BE2C (cell line): ENCODE measurements around the gene IVD.

Source experiments
- DNase-seq: peaks from one replicate; pipeline ENCODE4 v3.0.0-alpha.2; 2020
- H3K27me3 ChIP-seq: fragments of 250-450 bp; sonication (Bioruptor Pico); 2 replicates; pipeline ENCODE4 v1.5.1; 2020; ENCODE audit warnings: mild to moderate bottlenecking
- H3K36me3 ChIP-seq: fragments of 250-450 bp; sonication (Bioruptor Pico); 2 replicates; pipeline ENCODE4 v1.5.1; 2020; ENCODE audit warnings: mild to moderate bottlenecking
- H3K4me1 ChIP-seq: fragments of 250-450 bp; sonication (Bioruptor Pico); 2 replicates; pipeline ENCODE4 v1.5.1; 2020
- H3K4me3 ChIP-seq: 2 replicates; pipeline ENCODE4 v1.5.1; 2011; ENCODE audit warnings: low read depth, low read length
- H3K9me3 ChIP-seq: fragments of 250-450 bp; sonication (Bioruptor Pico); 2 replicates; pipeline ENCODE4 v1.5.1; 2020
- TF ChIP-seq, protein P1 (sequence below): IDR thresholded peaks from 2 replicates; pipeline ENCODE4 v1.5.1; 2012; ENCODE audit warnings: mild to moderate bottlenecking, low read depth, low read length

IVD gene

DNA sequence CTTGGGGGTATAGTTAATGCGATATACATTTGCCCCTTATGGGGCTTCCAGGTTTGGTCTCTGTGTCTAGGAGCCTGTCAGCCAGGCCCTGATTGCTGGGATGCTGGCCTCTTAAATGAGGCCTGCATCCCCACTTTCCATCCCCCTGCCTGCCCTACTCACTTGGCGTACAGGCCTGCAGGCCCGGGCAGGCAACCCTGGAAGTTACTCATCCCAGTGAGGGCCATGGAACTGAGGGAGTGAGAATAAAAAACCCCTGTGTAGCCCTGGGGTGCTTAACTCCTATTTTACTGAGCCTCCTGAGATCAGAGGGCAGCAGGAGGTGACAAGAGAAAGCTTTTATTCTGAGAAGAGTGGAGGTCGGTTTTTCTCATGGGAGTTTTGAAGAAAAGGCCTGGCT, 45.6 kb upstream of the IVD start:
- Histone ChIP-seq H3K9me3 (no peaks in the 10 kb centered on the region), H3K4me1 (no peaks in the 10 kb centered on the region), H3K36me3 (no peaks in the 10 kb centered on the region), H3K27me3 (no peaks in the 10 kb centered on the region), H3K4me3 (no peak overlapping the region)
- DNase-seq = no peak
- TF ChIP-seq, protein P1, sequence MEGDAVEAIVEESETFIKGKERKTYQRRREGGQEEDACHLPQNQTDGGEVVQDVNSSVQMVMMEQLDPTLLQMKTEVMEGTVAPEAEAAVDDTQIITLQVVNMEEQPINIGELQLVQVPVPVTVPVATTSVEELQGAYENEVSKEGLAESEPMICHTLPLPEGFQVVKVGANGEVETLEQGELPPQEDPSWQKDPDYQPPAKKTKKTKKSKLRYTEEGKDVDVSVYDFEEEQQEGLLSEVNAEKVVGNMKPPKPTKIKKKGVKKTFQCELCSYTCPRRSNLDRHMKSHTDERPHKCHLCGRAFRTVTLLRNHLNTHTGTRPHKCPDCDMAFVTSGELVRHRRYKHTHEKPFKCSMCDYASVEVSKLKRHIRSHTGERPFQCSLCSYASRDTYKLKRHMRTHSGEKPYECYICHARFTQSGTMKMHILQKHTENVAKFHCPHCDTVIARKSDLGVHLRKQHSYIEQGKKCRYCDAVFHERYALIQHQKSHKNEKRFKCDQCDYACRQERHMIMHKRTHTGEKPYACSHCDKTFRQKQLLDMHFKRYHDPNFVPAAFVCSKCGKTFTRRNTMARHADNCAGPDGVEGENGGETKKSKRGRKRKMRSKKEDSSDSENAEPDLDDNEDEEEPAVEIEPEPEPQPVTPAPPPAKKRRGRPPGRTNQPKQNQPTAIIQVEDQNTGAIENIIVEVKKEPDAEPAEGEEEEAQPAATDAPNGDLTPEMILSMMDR = no peak

DNA sequence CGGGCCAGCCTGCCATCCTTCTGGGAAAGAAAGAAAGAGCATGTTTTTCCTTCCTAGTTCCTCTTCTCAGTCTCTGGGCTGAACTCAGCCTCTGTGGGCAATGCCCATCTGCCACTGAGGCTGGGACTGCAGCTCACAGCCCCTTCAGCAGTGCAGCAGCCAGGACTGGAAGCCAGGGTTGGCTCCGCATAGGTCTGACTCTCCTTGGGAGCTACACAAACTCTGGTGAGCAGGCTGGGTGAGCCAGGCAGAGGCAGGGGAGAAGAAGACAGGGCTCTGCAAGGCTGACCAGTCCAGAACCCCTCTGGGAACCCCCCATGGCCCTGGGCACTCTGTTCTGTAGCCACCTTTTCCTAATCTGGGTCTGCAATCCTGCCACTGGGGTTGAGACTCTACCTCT, 44.0 kb upstream of the IVD start:
- DNase-seq = no peak
- no peak overlapping the region for H3K4me3 ChIP-seq
- peaks cover 1% of the 10 kb centered on the region for H3K4me1 ChIP-seq
- no peaks in the 10 kb centered on the region for H3K9me3 ChIP-seq
- TF ChIP-seq, protein P1 = no peak
- H3K36me3 ChIP-seq = no peaks in the 10 kb centered on the region
- no peaks in the 10 kb centered on the region for H3K27me3 ChIP-seq

DNA sequence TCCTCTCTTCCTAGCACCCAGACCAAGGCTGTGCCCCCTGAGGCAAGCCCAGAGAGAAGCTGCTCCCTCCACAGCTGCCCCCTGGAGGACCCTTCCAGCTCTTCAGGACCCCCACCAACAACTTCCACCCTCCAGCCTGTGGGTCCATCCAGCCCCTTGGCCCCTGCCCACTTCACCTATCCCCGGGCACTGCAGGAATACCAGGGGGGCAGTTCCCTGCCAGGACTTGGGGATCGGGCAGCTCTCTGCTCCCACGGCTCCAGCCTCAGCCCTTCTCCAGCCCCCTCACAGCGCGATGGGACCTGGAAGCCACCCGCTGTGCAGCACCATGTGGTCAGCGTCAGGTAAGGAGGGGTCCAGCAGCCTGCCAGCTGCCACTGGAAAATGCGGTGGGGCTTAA, 42.0 kb upstream of the IVD start:
- Histone ChIP-seq H3K27me3 (no peaks in the 10 kb centered on the region), H3K36me3 (no peaks in the 10 kb centered on the region), H3K4me1 (peaks cover 11% of the 10 kb centered on the region), H3K9me3 (no peaks in the 10 kb centered on the region; the same call in 1 of the 2 replicates), H3K4me3 (no peak overlapping the region)
- TF ChIP-seq, protein P1 = no peak
- DNase-seq = no peak

DNA sequence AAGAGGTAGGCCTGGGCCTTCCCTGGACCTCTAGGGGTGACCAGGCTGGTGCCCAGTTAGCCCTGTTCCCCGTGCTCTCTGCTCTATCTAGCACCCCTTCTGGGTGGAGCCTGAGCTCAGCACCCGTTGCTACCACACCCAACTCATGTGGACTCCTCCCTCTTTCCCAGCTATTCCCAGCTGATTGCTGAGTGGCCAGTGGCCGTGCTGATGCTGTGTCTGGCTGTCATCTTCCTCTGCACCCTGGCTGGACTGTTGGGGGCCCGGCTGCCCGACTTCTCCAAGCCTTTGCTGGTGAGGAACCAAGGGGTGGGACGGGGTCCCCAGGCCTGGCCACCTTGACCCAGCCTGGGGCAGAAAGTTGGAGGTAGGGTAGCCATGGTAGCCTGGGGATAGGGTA, 41.3 kb upstream of the IVD start:
- TF ChIP-seq, protein P1 = no peak
- Histone ChIP-seq H3K4me3 (no peak overlapping the region), H3K9me3 (no peaks in the 10 kb centered on the region; the same call in 1 of the 2 replicates), H3K36me3 (no peaks in the 10 kb centered on the region), H3K27me3 (no peaks in the 10 kb centered on the region), H3K4me1 (peaks cover 11% of the 10 kb centered on the region)
- no peak for DNase-seq

DNA sequence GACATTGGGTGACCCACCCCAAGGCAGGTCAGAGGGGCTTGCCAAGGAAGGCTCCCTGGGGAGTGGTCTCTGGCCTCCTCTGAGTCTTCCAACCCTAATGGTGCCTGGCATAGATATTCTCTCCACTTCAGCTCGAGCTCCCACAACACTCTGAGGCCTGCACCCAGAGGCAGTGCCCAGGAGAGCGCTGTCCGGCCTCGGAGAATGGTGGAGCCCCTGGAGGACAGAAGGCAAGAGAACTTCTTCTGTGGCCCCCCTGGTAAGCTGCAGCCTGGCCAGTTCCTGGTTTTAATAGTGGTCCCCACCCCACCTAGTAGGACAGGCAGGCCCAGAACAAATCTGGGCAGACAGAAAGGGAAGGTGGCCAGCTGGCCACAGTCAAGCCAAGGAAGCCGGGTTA, 40.6 kb upstream of the IVD start:
- TF ChIP-seq, protein P1 = no peak
- DNase-seq = no peak
- Histone ChIP-seq H3K4me3 (no peak overlapping the region), H3K36me3 (no peaks in the 10 kb centered on the region), H3K9me3 (no peaks in the 10 kb centered on the region; the same call in 1 of the 2 replicates), H3K4me1 (peaks cover 11% of the 10 kb centered on the region), H3K27me3 (no peaks in the 10 kb centered on the region)

DNA sequence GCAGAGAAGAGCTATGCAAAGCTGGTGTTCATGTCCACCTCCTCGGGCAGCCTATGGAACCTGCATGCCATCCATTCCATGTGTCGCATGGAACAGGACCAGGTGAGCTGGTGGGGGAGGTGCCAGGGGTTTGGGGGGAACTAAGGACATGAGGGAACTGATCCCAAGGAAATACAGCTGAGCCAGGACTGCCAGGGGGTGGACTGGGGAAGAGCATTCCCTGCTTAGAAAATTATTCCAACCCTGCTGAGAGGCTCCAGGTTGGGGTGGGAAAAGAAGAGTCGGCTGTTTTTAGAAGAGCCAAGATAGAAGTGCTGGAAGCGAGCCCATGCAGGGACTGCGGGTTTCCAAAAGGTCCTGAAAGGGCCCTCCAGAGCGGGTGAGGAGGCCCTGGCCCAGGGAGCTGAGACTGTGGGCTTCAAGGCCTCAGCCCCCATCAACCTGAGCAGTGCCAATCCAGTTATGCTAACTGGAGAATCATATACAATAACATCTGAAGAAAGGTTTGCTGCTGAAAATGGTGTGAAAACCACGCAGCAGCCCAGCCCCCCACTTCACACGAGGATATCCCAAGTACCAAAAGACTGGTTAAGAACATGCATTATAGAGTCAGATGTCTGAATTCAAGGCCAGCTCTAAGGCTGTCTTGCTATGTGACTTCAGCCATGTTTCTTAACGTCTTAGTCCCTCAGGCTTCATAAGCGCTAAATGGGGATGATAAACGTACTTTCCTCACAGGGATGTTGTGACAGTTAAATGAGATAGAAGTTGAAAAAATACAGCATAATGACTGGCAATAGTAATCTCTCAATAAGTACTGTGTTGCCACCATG, 39.8 kb upstream of the IVD start:
- Histone ChIP-seq H3K9me3 (no peaks in the 10 kb centered on the region; the same call in 1 of the 2 replicates), H3K4me1 (peaks cover 11% of the 10 kb centered on the region), H3K4me3 (no peak overlapping the region), H3K36me3 (no peaks in the 10 kb centered on the region), H3K27me3 (no peaks in the 10 kb centered on the region)
- TF ChIP-seq, protein P1 = no peak
- no peak for DNase-seq
